Measurements from ENCODE around the gene ZNF841. TPM values are rescaled to one million over a fixed set of nuclear protein-coding genes. Genes with fewer than 3 reads are reported as not detected.
"Not testable (repeated sequence)": the region's sequence is repeated elsewhere in the genome, so short reads cannot be mapped to it uniquely, and the experiment has no call there.

ZNF841 gene
- total RNA-seq, 1 experiment from 2014 or later = 24.9 TPM

GRCh38 chr19:52069653-52070052 is 25.9 kb downstream of the ZNF841 start:
- BruUV-seq (replicated peaks) = no TSS peak
- no peaks in the 10 kb centered on the region for H4K20me1 ChIP-seq (ENCODE audit: insufficient read depth)
- H2AFZ ChIP-seq = no peak overlapping the region

GRCh38 chr19:52066258-52066863 is 29.2 kb downstream of the ZNF841 start:
- H3K9me2 ChIP-seq (ENCODE audit: insufficient read depth) = no peaks in the 10 kb centered on the region
- H3K4me3 ChIP-seq = peak overlapping the region; percentile 4; the same call in 1 of the 2 replicates
- no peaks in the 10 kb centered on the region for H4K20me1 ChIP-seq (ENCODE audit: insufficient read depth)
- no TSS peak for BruUV-seq (replicated peaks)
- peaks cover 94% of the 10 kb centered on the region for H3K9me3 ChIP-seq (ENCODE audit: insufficient read depth, low read depth)
- intact Hi-C loops (cut with micrococcal nuclease; ENCODE audit: unreplicated experiment) = no loop called here
- H3F3A ChIP-seq (ENCODE audit: insufficient read depth, low read depth) = peaks cover 12% of the 10 kb centered on the region; the same call in 1 of the 2 replicates
- no peak overlapping the region for H3K27ac ChIP-seq
- no peaks in the 10 kb centered on the region for H3K79me2 ChIP-seq (ENCODE audit: low read depth)
- H3K4me2 ChIP-seq = no peak overlapping the region
- H3K27me3 ChIP-seq (ENCODE audit: insufficient read depth, low read depth) = no peaks in the 10 kb centered on the region
- TF ChIP-seq CTCF (conservative IDR thresholded peaks at IDR 0.05) = no peak
- no peak for TF ChIP-seq EZH2 (IDR thresholded peaks at IDR 0.05; ENCODE audit: low read depth)
- ChIA-PET CTCF (no interaction called here), POLR2A (ENCODE audit: unreplicated experiment) (no interaction called here)
- no peak overlapping the region for H2AFZ ChIP-seq
- DNase-seq = no peak
- no peaks in the 10 kb centered on the region for H3K4me1 ChIP-seq (replicated peaks; ENCODE audit: insufficient read depth)
- peaks cover 73% of the 10 kb centered on the region for H3K36me3 ChIP-seq (ENCODE audit: low read depth)

More at GRCh38 chr19:52069653-52070052, 25.9 kb downstream of the ZNF841 start:
- ChIA-PET POLR2A (ENCODE audit: unreplicated experiment) (no interaction called here), CTCF (no interaction called here)
- H3K27me3 ChIP-seq (ENCODE audit: insufficient read depth, low read depth) = no peaks in the 10 kb centered on the region
- intact Hi-C loops (cut with micrococcal nuclease; ENCODE audit: unreplicated experiment) = no loop called here
- no peak overlapping the region for H3K4me2 ChIP-seq
- H3K36me3 ChIP-seq (ENCODE audit: low read depth) = peaks cover 94% of the 10 kb centered on the region
- no peak for DNase-seq
- no peaks in the 10 kb centered on the region for H3K4me1 ChIP-seq (replicated peaks; ENCODE audit: insufficient read depth)
- peaks cover 12% of the 10 kb centered on the region; the same call in 1 of the 2 replicates for H3F3A ChIP-seq (ENCODE audit: insufficient read depth, low read depth)
- no peak for TF ChIP-seq EZH2 (IDR thresholded peaks at IDR 0.05; ENCODE audit: low read depth)
- TF ChIP-seq CTCF (conservative IDR thresholded peaks at IDR 0.05) = no peak
- H3K27ac ChIP-seq = no peak overlapping the region
- no peak overlapping the region for H3K4me3 ChIP-seq
- H3K9me2 ChIP-seq (ENCODE audit: insufficient read depth) = no peaks in the 10 kb centered on the region
- no peaks in the 10 kb centered on the region for H3K79me2 ChIP-seq (ENCODE audit: low read depth)
- peaks cover 93% of the 10 kb centered on the region for H3K9me3 ChIP-seq (ENCODE audit: insufficient read depth, low read depth)

GRCh38 chr19:52065399-52065798 is 30.2 kb downstream of the ZNF841 start:
- no peak for TF ChIP-seq EZH2 (IDR thresholded peaks at IDR 0.05; ENCODE audit: low read depth)
- no peak for TF ChIP-seq CTCF (conservative IDR thresholded peaks at IDR 0.05)
- Histone ChIP-seq H4K20me1 (ENCODE audit: insufficient read depth) (no peaks in the 10 kb centered on the region), H3K9me2 (ENCODE audit: insufficient read depth) (no peaks in the 10 kb centered on the region), H3F3A (ENCODE audit: insufficient read depth, low read depth) (peaks cover 12% of the 10 kb centered on the region; the same call in 1 of the 2 replicates), H3K27ac (no peak overlapping the region), H3K9me3 (ENCODE audit: insufficient read depth, low read depth) (peaks cover 94% of the 10 kb centered on the region), H3K4me2 (no peak overlapping the region), H3K79me2 (ENCODE audit: low read depth) (no peaks in the 10 kb centered on the region), H2AFZ (no peak overlapping the region), H3K4me3 (0 out of 2 replicates have a peak overlapping the region, but pooled peaks have one; percentile 17), H3K27me3 (ENCODE audit: insufficient read depth, low read depth) (no peaks in the 10 kb centered on the region), H3K4me1 (replicated peaks; ENCODE audit: insufficient read depth) (no peaks in the 10 kb centered on the region), H3K36me3 (ENCODE audit: low read depth) (peaks cover 64% of the 10 kb centered on the region)
- BruUV-seq (replicated peaks) = no TSS peak
- CTCF ChIA-PET = no interaction called here
- no peak for DNase-seq
- intact Hi-C loops (cut with micrococcal nuclease; ENCODE audit: unreplicated experiment) = no loop called here
- POLR2A ChIA-PET (ENCODE audit: unreplicated experiment) = no interaction called here

- H2AFZ ChIP-seq; H3K27ac ChIP-seq; BruUV-seq (replicated peaks): not testable (repeated sequence)
Observed at GRCh38 chr19:52056480-52056879, 39.1 kb downstream of the ZNF841 start.

GRCh38 chr19:52051736-52052135 is 43.8 kb downstream of the ZNF841 start:
- H2AFZ ChIP-seq; H4K20me1 ChIP-seq (ENCODE audit: insufficient read depth); H3K27ac ChIP-seq; H3K4me1 ChIP-seq (replicated peaks; ENCODE audit: insufficient read depth); intact Hi-C loops (cut with micrococcal nuclease; ENCODE audit: unreplicated experiment); H3K79me2 ChIP-seq (ENCODE audit: low read depth); H3F3A ChIP-seq (ENCODE audit: insufficient read depth, low read depth); H3K4me3 ChIP-seq; BruUV-seq (replicated peaks); CTCF ChIA-PET; H3K9me2 ChIP-seq (ENCODE audit: insufficient read depth); POLR2A ChIA-PET (ENCODE audit: unreplicated experiment); H3K27me3 ChIP-seq (ENCODE audit: insufficient read depth, low read depth); H3K4me2 ChIP-seq: not testable (repeated sequence)
- Histone ChIP-seq H3K9me3 (ENCODE audit: insufficient read depth, low read depth) (peaks cover 39% of the 10 kb centered on the region), H3K36me3 (ENCODE audit: low read depth) (peaks cover 15% of the 10 kb centered on the region)
- DNase-seq = peak in 1 of 2 experiments; percentile 19

More at GRCh38 chr19:52056480-52056879, 39.1 kb downstream of the ZNF841 start:
- H3K27me3 ChIP-seq (ENCODE audit: insufficient read depth, low read depth); H3F3A ChIP-seq (ENCODE audit: insufficient read depth, low read depth); H3K9me2 ChIP-seq (ENCODE audit: insufficient read depth); H3K36me3 ChIP-seq (ENCODE audit: low read depth); intact Hi-C loops (cut with micrococcal nuclease; ENCODE audit: unreplicated experiment); CTCF ChIA-PET; H4K20me1 ChIP-seq (ENCODE audit: insufficient read depth); H3K4me2 ChIP-seq; H3K79me2 ChIP-seq (ENCODE audit: low read depth); H3K4me3 ChIP-seq; POLR2A ChIA-PET (ENCODE audit: unreplicated experiment); H3K4me1 ChIP-seq (replicated peaks; ENCODE audit: insufficient read depth): not testable (repeated sequence)
- peak in 1 of 2 experiments; percentile 15 for DNase-seq
- H3K9me3 ChIP-seq (ENCODE audit: insufficient read depth, low read depth) = peaks cover 63% of the 10 kb centered on the region
